WERI-Rb-1 (cell line): ENCODE measurements around the gene SLC9A5.

ENCODE experiments used
- DNase-seq: peaks from one replicate; pipeline ENCODE4 v3.0.0-alpha.2; 2020
- H3K27ac ChIP-seq: fragments of 250-450 bp; sonication (Bioruptor Pico); 2 replicates; pipeline ENCODE4 v1.5.1; 2020; ENCODE audit warnings: mild to moderate bottlenecking, moderate library complexity
- H3K27me3 ChIP-seq: fragments of 250-450 bp; sonication (Bioruptor Pico); 2 replicates; pipeline ENCODE4 v1.5.1; 2021; ENCODE audit warnings: mild to moderate bottlenecking, low read depth, moderate library complexity; ENCODE audit not compliant: insufficient read depth, severe bottlenecking
- H3K36me3 ChIP-seq: fragments of 250-450 bp; sonication (Bioruptor Pico); 2 replicates; pipeline ENCODE4 v1.5.1; 2020; ENCODE audit warnings: mild to moderate bottlenecking, moderate library complexity
- H3K4me3 ChIP-seq: 2 replicates; pipeline ENCODE4 v1.5.1; 2011; ENCODE audit warnings: low read depth, mild to moderate bottlenecking, control low read depth, low read length
- H3K9me3 ChIP-seq: fragments of 250-450 bp; sonication (Bioruptor Pico); 2 replicates; pipeline ENCODE4 v1.5.1; 2021; ENCODE audit warnings: mild to moderate bottlenecking, moderate library complexity; ENCODE audit not compliant: severe bottlenecking
- CTCF ChIP-seq: IDR thresholded peaks from 2 replicates; pipeline ENCODE4 v1.5.1; 2011; ENCODE audit warnings: low read depth, mild to moderate bottlenecking, control low read depth, inconsistent platforms, low read length

SLC9A5 gene

GRCh38 chr16:67229906-67230808, 18.6 kb upstream of the SLC9A5 start:
- Histone ChIP-seq H3K4me3 (no peak overlapping the region), H3K27ac (no peak overlapping the region), H3K27me3 (no peaks in the 10 kb centered on the region), H3K9me3 (no peaks in the 10 kb centered on the region), H3K36me3 (peaks cover 43% of the 10 kb centered on the region)
- no peak for DNase-seq
- no peak for TF ChIP-seq CTCF

- Histone ChIP-seq H3K27me3 (no peaks in the 10 kb centered on the region), H3K27ac (no peak overlapping the region), H3K4me3 (no peak overlapping the region), H3K36me3 (peaks cover 45% of the 10 kb centered on the region), H3K9me3 (no peaks in the 10 kb centered on the region)
- TF ChIP-seq CTCF = no peak
- DNase-seq = no peak
Observed at GRCh38 chr16:67230809-67231660, 17.7 kb upstream of the SLC9A5 start.

GRCh38 chr16:67233596-67233995, 15.2 kb upstream of the SLC9A5 start:
- Histone ChIP-seq H3K36me3 (peaks cover 57% of the 10 kb centered on the region), H3K9me3 (no peaks in the 10 kb centered on the region), H3K4me3 (no peak overlapping the region), H3K27me3 (no peaks in the 10 kb centered on the region), H3K27ac (no peak overlapping the region)
- TF ChIP-seq CTCF = no peak
- no peak for DNase-seq

- peaks cover 51% of the 10 kb centered on the region for H3K36me3 ChIP-seq
Observed at GRCh38 chr16:67234180-67234597, 14.6 kb upstream of the SLC9A5 start.

DNA sequence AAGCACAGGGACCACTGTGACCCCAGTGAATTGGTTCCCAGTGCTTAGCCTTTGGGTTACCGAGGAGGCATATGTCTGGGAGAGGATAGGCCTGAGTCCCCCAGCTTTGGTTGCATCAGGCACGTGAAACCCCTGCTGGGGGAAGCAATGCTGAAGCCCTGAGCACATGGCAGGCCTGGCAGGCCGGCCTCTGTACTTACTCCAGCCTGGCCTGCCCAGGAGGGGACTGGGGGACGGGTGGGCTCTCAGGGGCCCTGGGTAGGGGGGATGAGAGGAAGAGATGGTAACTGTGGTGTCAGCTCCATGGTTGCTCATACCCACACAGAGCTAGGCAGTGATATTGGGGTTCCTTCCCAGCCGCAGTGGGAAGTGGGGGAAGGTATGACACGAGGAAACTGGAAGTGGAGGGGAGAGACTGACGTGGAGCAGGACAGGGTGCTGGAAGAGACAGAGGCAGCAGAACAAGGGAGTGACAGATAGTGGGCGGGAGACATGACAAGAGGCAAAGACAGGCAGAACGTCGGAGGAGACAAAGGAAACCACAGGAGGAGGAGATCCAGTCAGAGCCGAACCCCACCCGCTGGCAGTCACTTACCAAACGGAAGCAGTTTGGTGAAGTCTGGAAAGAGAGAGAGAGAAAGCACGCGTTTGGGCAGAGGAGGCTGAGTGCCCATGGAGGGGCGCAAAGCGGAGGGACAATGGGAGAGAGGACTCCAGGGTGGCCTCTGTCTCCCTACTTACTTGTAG, 12.8 kb upstream of the SLC9A5 start:
- H3K27me3 ChIP-seq = no peaks in the 10 kb centered on the region
- no peak for DNase-seq
- peaks cover 33% of the 10 kb centered on the region for H3K36me3 ChIP-seq
- H3K9me3 ChIP-seq = no peaks in the 10 kb centered on the region
- H3K27ac ChIP-seq = no peak overlapping the region
- TF ChIP-seq CTCF = no peak
- no peak overlapping the region for H3K4me3 ChIP-seq

More at GRCh38 chr16:67234180-67234597, 14.6 kb upstream of the SLC9A5 start:
- Histone ChIP-seq H3K9me3 (no peaks in the 10 kb centered on the region), H3K4me3 (no peak overlapping the region), H3K27me3 (no peaks in the 10 kb centered on the region), H3K27ac (no peak overlapping the region)
- no peak for TF ChIP-seq CTCF
- DNase-seq = no peak
